K562 treated with DMSO at 1 percent for 4 hours (cell line): ENCODE data around the gene TRRAP. TPM values are rescaled to one million over a fixed set of nuclear protein-coding genes. Genes with fewer than 3 reads are reported as not detected.

Experiments used
- total RNA-seq: library from RNA; unstranded; fragments of 300-600 nt; gene quantifications from 2 replicates; pipeline ENCODE4 v1.2.3, GENCODE V29; 2022; ENCODE audit not compliant: insufficient read depth

TRRAP gene
- total RNA-seq = 19.2 and 28.0 TPM in 2 replicates

DNA sequence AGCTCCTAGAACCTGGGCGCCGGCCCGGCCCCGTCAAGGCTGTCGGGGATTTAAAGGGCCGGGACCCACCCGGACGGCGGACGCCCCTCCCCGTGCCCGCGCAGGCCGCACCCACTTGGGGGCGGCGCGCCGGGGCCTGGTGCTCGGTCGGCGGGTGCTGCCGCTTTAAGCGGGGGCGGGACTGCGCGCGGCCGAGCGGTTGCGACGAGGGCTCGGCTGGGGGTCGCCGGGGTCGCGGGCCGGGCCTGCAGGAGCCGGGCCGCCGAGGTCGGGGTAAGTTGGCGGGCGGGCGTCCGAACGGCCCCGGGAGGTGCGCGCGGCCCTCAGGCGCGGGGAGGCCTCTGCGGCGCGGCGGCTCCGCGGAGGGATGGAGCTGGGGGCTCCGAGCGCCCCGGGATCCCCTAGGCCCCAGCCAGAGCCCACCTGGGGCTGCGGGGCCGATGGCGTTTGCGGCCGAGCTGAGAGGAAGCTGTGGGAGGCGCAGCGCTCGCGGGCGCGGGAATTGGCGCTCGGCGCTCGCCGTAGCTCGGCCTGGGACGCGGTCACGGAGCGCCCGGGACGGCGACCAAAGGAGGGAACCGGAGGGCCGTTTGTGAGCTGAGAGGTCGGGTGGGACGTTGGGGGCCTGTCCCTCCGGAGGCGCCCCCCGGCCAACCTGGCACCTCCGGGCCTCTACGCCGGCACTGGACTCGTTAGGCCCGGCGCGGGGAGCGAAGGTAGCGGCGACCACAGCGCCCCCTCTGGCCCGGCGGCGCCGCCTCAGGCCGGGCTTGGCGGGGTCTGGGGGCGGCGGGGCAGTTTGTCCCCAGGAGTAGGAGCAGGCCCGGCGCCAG is at the start of gene TRRAP:
Gene TRRAP (plus strand): TSS at position 168 of the 833 bp plus-strand sequence. CDS start 2,619 bp downstream, outside the sequence.

DNA sequence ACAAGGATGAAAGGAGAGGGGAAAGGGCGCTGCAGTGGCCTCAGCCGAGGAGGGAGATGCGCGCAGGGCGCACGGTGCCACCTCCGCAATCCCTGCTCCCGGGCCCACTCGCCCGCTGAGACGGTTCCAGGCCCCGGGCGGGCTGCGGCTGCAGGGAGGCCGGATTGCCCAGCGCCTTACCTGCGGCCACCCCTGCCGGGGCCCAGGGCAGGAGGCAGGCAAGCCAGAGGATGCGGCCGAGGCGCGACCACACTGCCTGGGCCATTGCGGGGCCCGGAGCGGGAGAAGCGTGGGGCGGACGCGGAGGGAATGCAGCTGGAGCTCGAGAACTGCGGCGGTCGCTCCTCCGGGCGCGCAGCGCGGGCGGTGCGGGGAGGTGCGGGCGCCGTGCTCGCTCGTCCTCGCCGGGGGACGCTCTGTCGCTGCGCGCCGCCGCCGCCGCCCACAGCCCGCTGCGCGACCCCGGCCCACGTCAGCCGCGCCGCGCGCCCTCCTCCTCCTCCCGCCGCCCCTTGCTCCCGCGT is 8.7 kb upstream of the TRRAP start, which contains the start of gene TMEM130:
Gene TMEM130 (minus strand): TSS at position 418 of the 524 bp plus-strand sequence. CDS start 153 bp downstream, at position 265.

Other genes with a start within 250 kb of the TRRAP start
- not detected in 2 replicates for gene TMEM130, start 8.5 kb upstream of the TRRAP start, total RNA-seq